HG03103 (cell line): ENCODE results near the gene CCSAP.

Source experiments
- ATAC-seq: cut with Tn5 transposase; IDR thresholded peaks from one replicate; pipeline ENCODE4 v1.9.1; 2021; ENCODE audit warnings: low read depth; ENCODE audit not compliant: unreplicated experiment

Gene CCSAP

DNA sequence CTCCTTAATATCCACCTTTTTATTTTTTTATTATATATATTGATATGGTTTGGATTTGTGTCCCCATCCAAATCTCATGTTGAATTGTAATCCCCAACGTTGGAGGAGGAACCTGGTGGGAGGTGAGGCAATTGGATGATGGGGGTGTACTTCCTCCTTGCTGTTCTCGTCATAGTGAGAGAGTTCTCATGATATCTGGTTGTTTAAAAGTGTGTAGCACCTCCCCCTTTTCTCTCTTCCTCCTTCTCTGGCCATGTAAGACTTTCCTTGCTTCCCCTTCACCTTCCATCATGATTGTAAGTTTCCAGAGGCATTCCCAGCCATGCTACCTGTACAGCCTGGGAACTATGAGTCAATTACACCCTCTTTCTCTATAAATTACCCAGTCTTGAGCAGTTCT, 22.7 kb upstream of the CCSAP start:
- no peak for ATAC-seq

DNA sequence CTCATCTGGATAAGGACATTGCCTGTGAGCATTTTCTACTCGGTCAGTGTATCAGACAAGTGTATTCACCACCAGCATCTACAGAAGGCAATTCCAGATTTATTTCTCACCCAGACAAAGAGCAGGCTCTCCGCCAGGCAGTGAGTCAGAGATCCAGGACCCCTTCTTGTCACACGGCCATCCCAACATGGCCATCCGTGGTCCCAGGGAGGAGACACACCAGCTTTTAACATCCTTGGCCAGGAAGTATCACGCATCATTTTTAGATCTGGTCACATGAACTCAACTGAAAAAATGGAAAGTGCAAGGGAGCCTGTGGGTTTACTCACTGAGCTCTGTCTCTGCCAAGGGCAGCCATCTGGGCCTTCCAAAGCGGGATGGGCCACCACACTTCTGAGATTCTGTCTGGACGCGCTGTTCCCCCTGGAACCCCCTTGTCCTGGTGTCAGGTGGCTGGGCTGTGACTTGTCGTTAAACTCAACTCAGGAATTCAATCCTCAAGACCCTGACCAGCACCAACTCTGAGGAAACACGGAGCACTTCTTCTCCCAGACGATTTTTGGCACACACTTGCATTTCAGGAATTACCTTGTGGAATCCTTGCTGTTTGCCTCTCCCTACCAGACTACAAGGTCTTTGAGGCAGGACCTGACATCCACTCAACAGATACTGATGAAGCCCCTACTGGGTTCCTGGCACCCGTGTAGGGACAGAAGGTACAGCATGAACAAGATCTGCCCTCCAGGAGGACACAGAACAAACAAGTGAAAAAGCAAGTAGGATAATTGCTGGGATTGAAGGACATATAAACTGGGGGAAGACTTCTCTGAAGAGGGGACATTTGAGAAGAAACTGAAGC, 21.6 kb upstream of the CCSAP start:
- ATAC-seq: no peak

DNA sequence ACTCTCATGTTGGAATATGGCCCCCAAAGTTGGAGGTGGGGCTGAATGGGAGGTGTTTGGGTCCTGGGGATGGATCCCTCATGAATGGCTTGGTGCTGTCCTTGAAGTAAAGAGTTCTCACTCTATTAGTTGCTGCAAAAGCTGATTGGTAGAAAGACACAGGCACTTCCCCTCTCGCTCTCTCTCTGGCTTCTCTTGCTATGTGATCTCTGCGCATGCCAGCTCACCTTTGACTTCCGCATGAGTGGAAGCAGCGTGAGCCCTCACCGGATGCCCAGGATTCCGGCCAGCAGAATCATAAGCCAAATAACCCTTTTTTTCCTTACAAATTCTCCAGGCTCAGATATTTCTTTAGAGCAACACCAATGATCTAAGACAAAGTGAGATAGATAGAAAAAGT, 20.9 kb upstream of the CCSAP start:
- no peak for ATAC-seq

DNA sequence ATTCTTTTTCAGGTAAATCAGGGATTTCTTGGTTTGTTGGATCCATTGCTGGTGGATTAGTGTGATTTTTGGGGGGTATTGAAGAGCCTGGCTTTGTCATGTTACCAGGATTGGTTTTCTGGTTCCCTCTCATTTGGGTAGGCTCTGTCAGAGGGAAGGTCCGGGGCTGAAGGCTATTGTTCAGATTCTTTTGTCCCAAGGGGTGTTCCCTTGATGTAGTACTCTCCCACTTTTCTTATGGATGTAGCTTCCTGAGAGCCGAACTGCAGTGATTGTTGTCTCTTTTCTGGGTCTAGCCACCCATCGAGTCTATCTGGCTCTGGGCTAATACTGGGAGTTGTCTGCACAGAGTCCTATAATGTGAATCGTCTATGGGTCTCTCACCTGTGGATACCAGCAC, 17.6 kb upstream of the CCSAP start:
- no peak for ATAC-seq

DNA sequence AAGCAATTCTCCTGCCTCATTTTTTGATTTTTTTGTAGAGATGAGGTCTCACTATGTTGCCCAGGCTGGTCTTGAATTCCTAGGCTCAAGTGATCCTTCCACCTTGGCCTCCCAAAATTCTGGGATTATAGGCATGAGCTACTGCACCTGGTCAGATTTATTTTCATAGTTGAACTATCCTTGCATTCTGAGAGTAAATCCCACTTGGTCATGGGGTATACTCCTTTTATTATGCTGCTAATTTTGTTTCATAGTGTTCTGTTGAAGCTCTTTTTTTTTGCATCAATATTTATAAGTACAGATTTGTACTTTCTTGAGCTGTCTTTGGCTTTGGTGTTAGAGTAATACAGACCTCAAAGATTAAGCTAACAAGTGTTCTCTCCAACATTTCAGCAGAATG, 12.8 kb upstream of the CCSAP start:
- ATAC-seq: no peak

DNA sequence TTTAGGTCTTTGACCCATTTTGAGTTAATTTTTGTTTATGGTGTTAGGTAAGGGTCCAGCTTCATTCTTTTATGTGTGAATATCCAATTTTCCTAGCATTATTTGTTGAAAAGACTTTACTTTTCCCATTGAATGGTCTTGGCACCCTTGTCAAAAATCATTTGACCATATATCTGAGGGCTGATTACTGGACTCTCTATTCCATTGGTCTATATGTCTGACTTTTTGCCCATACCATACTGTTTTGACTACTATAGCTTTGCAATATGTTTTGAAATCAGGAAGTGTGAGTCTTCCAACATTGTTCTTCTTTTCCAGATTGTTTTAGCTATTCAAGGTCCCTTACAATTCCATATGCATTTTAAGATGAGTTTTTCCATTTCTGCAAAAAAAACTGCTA, 11.4 kb upstream of the CCSAP start:
- ATAC-seq: no peak

DNA sequence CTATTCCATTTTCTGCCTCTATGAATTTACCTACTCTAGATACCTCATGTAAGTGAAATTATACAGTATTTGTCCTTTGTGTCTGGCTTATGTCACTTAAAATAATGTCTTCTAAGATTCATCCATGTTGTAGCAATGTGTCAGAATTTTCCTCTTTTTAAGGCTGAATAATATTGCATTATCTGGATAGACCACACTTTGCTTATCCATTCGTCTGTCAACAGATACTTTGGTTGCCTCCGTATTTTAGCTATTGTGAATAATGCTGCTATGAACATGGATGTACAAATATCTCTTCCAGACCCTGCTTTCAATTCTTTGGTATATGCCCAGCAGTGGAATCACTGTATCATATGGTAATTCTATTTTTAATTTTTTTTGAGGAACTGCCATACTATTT, 10.1 kb upstream of the CCSAP start:
- no peak for ATAC-seq

DNA sequence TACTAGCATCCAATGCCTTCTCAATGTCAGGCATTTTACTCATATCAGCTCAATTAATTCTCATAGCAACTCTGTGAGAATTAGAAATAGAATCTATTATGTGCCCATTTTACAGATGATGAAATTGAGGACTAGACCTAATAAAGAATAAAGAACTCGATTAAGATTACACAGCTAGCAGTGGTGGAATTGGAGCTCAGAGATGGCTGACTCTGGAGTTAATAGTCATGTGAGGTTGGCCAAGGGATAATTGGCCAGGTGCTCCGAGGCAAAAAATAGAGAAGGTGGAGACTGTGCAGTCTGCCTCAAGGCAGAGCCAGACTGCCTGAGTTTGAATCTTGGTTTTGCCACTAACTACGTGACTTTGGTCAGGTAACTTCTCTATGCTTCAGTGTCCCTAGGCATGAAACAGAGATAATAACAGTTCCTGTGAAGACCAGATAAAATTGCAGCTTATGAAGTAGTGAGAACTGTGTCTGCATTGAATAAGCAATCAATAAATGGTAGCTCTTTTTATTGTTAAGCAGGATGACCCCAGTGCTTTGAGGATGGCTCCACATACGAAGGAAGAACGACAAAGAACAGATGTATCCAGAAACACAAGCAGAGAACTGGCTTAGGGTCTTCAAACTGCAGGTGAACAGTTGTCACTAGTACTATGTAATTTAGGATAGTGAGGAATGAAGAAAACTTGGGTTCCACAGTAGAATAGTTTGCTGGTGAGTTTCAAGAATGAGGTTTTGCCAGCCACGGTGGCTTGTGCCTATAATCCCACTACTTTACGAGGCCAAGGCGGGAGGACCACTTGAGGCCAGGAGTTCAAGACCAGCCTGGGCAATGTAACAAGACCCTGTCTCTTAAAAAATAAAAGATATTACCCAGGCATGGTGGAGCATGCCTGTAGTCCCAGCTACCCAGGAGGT, 6.9 kb upstream of the CCSAP start:
- no peak for ATAC-seq

DNA sequence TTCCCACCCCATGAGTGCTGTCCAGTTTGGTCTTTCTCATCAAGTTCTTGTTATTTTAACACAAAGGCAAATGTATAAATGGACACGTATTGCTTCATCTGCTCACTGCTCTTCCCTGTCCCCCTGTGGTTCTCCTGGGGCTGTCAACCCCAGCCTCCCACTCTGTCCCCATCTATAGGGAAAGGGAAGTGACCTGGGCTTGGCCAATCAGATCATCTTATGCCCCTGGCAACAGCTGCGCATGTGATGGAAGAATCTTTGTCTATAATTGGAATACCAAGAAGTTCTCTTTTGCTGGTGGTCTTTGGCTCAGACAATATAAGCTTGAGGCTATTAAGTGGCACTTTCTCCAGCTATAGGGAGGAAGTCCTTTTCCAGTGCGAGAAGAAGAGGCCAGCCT, 4.7 kb upstream of the CCSAP start:
- no peak for ATAC-seq

DNA sequence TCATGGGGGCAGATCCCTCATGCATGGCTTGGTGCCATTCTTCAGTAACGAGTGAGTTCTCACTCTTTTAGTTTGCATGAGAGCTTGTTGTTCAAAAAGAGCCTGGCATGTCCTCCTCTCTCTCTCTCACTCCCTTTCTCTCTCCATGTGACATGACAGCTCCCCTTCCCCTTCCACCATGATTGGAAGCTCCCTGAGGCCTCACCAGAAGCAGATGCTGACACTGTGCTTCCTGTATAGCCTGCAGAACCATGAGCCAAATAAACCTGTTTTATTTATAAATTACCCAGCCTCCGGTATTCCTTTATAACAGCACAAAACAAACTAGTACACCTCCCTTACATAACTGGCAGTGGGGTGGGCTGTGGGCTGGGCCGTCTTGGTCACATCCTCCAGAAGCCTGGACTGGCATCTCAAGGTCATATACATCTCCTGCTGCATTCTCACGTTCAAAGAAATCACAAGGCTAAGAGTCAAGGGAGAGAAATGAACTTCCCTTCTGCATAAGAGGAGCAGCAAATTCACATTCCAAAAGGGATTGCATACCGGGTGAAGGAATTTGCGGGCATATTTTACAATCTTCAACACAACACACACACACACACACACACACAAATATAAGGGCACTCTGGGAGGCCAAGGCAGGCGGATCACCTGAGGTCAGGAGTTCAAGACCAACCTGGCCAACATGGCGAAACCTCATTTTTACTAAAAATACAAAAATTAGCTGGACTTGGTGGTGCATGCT, 2.3 kb upstream of the CCSAP start:
- ATAC-seq: no peak

DNA sequence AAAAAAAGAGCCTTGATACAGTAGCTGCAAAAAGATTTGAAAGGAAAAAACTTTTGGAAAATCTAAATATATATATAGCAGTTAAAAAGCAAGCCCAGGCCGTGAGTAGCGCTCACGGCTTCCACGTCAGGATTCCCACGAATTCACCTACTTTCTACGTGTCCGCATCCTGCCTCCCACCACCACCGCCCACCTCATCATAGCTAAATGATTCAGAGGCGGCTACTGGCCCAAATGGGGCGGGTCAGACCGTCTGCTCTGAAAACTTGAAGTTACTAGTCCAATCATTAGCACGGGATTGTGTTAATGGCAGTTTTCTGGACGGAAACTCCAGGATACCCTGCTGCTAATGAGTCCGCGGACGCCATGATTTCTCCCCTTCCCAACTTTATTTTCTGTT, 1.3 kb upstream of the CCSAP start:
- ATAC-seq: no peak

DNA sequence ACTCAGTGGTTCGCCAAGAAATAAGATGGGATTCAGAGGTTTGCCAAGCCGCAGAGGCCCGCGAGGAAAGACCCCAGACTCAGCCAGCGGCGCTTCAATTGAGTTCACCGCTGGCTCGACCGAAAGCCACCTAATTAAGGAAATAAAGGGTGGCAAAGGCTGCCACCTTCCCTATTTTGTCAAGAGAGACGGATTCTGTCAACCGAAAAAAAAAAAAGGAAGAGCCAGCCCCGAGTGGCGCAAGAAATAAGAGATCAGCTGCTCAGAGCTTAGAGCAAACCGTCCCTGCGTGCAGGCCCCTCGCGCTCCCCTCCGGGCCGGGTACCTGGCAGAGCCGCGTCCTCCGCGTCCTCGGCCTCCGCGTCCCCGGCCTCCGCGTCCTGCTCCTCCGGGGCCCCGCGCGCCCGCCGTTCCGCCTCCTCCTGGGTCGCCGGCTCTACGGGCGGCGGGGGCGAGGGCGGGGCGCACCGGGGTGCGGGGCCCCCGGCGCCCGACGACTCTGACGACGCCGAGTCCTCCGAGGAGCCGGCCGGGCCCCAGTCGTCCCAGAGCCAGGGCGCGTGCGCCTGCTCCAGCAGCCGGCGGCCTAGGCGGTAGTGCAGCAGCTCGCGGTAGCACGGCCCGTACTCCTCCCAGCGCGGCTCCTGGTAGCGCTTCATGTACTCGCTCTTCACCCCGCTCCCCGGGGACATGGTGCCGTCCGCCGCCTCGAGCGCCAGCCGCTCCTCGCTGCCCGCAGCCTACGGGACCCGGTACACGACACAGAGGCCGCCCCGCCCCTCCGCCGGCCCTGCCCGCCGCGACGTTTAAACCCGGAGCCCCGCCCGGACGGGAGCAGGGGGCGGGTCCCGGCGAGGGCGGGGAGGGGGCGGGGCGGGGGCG, 832 bp downstream of the CCSAP start:
- ATAC-seq: peak; percentile 54

DNA sequence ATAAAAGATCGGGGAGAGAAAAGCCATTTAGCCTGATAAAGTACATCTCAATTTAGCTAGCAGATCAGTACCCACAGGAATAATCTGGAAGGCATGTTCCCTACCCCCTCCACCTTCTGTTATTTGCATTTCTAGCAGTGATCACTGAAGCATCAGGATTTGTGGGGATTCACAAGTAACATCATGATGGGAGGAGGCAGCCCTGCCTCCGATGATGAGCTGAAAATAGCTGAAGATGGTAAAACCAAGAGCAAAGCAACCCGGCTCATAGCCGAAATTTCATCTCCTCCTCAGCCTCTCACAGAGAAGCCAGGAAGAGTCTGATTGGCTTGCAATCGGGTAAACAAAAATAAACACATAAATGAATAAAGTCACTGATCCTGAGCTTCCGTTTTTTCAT, 2.4 kb downstream of the CCSAP start:
- ATAC-seq: no peak

DNA sequence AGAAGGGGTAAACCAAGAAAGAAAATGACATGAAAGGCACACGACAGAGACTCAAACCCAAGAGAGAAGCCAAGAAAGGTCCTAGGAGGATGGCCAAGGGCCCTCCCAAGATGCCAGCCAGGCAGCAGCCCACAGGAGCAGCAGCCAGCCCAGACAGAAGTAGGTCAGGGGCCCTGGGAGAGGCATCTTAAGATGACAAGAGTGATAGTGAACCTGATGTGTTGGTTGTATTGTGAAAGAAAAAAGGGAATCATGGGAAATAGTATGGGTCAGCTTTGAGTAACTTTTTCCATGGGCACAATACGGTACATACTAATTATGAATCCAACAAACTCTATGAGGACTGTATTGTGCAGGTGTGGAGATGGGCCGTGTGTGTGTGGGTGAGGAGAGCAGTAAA, 3.3 kb downstream of the CCSAP start:
- ATAC-seq: no peak

DNA sequence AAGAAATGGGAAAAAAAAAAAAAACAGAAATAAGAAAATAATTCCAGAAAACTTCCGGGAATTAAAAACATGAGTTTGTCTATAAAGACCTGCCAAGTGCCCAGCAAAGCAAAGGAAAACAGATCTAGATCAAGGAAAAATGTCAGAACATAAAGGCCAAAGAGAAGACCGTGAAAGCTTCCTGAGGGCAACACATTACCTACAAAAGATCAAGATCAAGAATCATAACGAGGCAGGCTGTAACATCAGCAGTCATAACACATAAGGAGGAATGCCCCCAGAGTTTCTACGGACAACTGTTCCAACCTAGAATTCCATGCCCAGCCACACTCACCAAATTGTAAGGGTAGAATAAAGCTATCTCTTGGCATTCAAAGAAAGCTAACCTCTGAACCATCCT, 3.8 kb downstream of the CCSAP start:
- ATAC-seq: no peak

DNA sequence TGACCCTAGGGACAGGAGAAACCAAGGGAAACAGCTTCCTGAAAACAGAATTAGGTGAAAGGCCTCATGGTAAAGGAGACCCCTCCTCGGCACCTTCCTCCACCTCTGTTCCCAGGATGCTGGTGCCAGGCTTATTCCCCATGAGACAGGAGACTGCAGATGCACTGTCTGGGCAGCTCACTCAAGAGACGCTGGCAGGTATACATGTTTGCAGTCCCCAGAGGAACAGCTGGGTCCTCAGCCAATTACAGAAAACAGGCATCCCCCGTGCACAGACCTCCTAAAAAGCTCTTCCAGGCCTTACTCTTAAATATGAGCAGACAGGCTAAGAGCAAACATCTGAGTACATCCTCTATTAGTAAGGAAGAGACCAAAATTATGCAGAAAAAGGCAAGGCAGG, 6.5 kb downstream of the CCSAP start:
- ATAC-seq: no peak

DNA sequence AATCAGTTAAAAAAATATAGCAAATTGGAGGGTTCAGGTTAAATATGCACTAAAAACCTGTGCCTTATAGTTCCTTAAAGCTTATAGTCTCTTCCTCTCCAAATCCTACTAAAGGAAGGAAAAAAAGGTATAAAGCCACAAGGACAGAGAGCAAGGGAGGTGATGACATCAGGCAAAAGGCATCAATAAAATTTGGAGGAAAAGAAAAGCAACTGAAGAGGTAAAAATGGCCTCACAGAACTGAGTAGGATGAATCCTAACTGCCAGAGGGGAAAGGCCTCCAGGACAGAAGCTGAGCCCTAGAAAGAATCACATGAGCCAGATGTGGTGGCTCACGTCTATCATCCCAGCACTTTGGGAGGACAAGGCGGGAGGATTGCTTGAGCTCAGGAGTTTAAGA, 8.1 kb downstream of the CCSAP start:
- no peak for ATAC-seq

DNA sequence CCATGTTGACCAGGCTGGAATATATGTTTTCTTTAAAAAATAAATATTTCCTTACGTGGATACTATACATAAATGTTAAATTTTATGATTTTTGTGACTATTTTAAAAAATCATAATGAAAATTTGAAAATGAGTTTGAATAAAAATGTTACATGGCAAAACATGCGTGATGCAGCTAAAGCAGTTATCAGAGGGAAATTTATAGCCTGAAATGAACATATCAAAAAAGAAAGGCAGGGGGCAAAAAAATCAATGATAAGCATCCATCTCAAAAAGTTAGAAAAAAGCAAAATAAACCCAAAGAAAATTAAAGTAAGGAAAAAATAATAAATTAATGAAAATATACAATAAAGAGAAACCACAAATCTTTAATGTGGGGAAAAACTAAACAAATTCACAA, 8.6 kb downstream of the CCSAP start:
- ATAC-seq: no peak

DNA sequence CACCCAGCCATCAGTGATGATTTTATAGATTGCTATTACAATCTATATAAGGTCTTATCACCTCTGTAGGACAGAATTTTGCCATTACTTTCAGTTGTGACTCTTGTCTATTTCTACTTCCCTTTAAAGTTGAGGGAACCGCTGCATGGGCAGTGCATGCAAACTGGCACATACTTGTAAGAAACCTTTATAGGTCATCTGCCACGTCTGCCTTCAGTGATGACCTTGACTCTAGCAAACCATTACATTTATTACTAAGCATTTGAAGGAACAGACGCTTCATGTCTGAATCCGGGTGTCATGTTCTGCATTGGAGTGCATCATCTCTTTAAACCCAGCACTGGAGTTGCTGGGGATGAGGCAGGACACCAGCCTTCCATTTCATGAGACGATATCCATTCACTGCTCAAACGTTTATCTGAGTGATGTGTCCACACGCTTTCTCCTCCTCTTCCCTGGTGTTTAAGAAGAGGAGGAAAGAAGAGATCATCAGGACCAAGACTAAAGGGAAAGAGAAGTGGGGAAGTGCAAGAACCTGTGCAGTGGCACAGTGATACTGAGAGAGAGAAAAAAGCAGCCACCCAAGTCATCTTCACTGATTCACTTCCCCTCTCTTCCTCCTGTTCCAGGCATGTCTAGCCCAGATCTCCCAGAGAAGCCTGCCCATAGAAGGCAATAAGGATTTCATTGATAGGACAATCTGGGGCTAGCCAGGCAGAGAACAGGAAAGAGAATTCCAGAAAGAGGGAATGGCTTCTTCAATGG, 14.1 kb downstream of the CCSAP start:
- ATAC-seq: no peak
